GM18499 (cell line): ENCODE data around the gene ZNF708.
"Not testable (repeated sequence)": the region's sequence is repeated elsewhere in the genome, so short reads cannot be mapped to it uniquely, and the experiment has no call there.

Experiments
- ATAC-seq: cut with Tn5 transposase; IDR thresholded peaks from one replicate; pipeline ENCODE4 v1.9.1; 2021; ENCODE audit warnings: moderate number of reproducible peaks; ENCODE audit not compliant: insufficient read depth, unreplicated experiment

ZNF708 gene

GRCh38 chr19:21328885-21329605, at the start of gene ZNF708:
TSS of gene ZNF708 (minus strand) at chr19:21329410. CDS start at chr19:21329212, 198 bp downstream.
- peak; percentile 97 for ATAC-seq

- no peak for ATAC-seq
These were observed 33.1 kb upstream of the ZNF708 start for GRCh38 chr19:21362291-21362690.

DNA sequence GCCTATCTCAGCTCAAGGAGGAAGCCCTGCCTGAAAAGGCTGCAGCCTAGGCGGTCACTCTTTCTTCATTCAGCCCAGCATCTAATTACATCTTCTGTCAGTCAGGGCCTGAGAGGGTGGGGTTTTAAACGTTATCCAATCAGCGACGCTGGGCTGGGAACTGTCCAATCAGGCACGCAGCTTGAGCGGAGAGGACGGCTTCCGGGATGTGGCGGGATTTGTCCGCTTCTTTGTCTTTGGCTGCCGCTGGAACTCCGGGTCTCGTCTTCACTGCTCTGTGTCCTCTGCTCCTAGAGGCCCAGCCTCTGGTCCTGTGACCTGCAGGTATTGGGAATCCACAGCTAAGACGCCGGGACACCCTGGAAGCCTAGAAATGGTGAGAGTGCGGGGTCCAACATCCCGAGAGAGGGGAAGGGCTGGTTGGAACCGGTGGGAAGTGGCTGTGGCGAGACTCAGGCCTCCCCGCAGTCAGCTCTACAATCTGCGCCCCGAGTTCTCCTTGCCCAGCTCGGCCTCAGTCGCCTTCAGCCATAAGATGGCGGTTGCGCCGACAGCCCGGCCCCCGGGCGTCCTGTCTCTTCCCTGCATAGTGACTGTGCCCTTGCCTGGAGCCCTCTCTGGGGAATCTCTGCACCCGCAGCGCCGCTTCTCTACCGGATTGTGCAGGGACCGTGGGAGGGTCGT, 29.7 kb upstream of the ZNF708 start, which contains the start of gene ZNF738:
TSS of gene ZNF738 (plus strand) at position 233 of the 684 bp plus-strand sequence. CDS start at position 374, 141 bp downstream.
- peak; percentile 93 for ATAC-seq

DNA sequence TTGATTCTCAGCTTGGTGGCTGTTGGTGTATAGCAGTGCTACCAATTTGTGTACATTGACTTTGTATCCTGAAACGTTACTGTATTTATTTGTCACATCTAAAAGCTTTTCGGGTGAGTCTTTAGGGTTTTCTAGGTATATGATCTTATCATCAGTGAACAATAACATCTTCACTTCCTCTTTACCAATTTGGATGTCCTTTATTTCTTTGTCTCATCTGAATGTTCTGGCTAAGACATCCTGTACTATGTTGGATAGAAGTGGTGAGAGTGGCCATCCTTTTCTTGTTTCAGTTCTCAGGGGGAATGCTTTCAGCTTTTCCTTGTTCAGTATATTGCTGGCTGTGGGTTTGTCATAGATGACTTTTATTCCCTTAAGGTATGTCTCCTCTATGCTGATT, 23.6 kb upstream of the ZNF708 start:
- no peak for ATAC-seq

DNA sequence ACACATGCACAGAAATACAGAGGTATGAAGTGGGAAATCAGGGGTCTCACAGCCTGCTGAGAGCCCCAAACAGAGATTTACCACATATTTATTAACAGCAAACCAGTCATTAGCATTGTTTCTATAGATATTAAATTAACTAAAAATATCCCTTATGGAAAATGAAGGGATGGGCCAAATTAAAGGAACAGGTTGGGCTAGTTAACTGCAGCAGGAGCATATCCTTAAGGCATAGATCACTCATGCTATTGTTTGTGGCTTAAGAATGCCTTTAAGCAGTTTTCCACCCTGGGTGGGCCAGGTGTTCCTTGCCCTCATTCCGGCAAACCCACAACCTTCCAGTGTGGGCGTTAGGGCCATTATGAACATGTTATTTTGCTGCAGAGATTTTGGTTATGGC, 15.6 kb upstream of the ZNF708 start:
- ATAC-seq, result not testable (repeated sequence)

DNA sequence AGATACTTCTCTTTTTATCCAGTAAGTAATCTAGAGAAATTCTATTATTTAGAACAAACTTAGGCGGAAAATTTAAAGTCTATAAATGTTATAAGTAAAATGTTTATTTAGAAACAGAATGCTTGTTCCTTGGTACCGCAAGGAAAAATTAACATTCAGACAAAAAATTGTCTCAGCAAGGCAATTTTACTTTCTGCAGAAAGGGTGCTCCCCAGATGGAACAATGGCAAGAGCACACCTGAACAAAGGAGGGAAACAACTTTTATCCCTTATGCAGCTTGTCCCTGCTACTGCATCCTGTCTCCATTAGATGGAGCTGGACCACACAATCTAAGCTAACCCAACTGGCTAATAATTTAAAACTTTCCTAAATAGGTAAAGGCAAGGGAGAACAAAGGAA, 6.5 kb upstream of the ZNF708 start:
- no peak for ATAC-seq

DNA sequence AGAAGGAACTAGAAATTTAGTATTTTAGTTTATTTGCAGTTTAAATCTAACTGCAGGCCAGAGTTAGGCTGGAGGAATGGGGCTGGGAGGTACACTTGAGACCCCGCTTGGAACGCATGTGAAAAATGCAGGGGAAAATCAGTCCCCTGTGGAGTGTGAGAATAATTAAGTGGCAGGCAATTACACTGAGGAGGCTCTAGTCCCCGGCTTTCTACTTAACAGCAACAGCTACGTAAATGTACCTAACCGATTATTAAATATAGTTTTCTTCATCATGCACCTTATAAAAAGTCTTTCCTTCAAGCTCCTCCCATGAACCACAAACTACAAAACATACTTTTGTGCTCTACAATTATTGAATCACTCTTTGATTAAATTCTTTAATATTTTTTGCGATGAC, 804 bp downstream of the ZNF708 start:
- ATAC-seq, result no peak

DNA sequence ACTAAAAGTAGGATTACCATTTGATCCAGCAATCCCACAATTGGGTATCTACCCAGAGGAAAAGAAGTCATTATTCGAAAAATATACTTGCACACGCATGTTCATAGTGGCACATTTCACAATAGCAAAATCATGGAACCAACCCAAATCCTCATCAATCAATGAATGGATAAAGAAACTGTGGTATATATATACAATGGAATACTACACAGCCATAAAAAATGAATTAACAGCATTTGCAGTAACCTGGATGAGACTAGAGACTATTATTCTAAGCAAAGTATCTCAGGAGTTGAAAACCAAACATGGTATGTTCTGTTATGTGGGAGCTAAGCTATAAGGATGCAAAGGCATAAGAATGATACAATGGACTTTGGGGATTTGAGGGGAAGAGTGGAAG, 3.0 kb downstream of the ZNF708 start:
- ATAC-seq, result no peak

DNA sequence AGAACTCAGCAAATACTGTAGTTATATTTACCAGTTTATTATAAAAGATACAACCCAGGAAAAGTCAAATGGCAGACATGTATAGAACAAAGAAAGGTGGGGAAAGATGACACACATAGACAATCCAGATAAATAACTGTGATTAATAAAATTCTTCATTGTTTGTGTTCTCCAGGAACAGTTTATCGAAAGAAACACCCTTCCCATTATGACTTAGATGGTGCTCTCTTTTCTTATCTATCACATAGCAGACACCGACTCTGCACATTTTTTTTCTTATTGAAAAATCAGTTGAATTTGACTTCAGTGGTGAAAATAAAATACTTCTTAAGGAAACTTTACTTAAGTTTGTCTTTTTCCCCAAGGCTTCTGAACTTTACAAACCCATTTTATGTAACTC, 6.2 kb downstream of the ZNF708 start:
- no peak for ATAC-seq

GRCh38 chr19:21322528-21322927, 6.7 kb downstream of the ZNF708 start:
- ATAC-seq, result no peak

- no peak for ATAC-seq
These were observed 7.2 kb downstream of the ZNF708 start for GRCh38 chr19:21321996-21322395.

- ATAC-seq, result no peak
These were observed 8.1 kb downstream of the ZNF708 start for GRCh38 chr19:21321134-21321533.

DNA sequence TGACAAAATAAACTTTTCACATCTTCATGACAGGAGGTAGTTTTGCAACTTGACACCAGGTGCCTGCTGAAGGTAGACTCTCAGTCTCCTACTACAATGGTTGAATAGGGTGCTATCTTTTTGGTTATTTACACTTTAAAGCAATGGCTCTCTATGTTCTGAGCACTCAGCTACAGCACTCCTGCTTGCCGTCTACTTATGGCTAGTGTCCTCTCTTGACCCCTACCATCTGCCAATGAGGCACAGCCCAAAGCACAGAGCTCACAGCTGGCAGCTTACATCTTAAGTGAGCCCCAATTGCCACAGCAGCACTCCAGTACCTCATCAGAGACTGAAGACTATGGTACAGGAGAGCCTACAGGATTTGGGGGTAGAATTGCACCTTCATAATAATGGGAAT, 11.4 kb downstream of the ZNF708 start:
- no peak for ATAC-seq

DNA sequence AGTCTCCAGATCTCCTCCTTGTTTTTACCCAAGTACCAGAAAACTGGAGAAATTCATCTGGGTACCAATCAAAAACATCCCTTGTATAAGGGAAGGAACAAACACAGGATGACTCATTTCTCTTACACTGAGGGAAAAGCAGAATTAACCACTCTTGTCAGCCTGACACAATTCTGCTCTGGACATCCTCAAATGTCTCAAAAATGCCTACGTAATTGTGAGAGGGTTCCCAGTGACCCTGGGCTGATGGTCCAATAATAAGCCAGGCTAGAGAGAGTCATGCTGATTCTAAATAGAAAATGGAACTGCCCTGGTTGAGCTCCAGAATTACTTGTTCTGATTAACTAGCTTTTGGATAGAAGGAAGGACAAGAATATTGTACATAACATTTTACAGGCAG, 14.5 kb downstream of the ZNF708 start:
- no peak for ATAC-seq

GRCh38 chr19:21312807-21313206, 16.4 kb downstream of the ZNF708 start:
- ATAC-seq, result not testable (repeated sequence)

GRCh38 chr19:21308773-21309172, 20.4 kb downstream of the ZNF708 start:
- no peak for ATAC-seq

DNA sequence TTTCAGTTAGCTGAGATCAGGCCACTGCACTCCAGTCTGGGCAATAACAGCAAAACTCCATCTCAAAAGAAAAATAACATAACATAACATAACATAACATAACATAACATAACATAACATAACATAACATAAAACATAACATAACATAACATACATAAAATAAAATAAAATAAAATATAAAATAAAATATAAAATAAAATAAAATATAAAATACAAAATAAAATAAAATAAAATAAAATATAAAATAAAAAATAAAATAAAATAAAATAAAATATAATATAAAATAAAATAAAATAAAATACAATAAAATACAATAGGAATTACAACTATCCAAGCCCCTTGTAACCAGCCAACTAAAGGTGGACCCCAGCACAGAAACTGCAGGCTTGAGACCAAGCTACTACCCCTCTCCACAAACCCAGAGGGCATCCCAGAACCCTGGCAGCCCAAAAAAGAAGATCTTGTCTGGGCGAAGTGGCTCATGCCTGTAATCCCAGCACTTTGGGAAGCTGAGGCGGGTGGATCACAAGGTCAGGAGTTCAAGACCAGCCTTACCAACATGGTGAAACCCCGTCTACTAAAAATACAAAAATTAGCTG, 22.2 kb downstream of the ZNF708 start:
- not testable (repeated sequence) for ATAC-seq

DNA sequence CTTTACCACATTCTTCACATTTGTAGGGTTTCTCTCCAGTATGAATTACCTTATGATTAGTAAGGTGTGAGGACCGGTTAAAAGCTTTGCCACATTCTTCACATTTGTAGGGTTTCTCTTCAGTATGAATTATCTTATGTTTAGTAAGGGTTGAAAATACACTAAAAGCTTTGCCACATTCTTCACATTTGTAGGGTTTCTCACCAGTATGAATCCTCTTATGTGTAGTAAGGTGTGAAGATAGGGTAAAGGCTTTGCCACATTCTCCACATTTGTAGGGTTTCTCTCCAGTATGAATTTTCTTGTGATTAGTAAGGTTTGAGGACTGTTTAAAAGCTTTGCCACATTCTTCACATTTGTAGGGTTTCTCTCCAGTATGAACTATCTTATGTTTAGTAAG, 35.4 kb downstream of the ZNF708 start:
- not testable (repeated sequence) for ATAC-seq

DNA sequence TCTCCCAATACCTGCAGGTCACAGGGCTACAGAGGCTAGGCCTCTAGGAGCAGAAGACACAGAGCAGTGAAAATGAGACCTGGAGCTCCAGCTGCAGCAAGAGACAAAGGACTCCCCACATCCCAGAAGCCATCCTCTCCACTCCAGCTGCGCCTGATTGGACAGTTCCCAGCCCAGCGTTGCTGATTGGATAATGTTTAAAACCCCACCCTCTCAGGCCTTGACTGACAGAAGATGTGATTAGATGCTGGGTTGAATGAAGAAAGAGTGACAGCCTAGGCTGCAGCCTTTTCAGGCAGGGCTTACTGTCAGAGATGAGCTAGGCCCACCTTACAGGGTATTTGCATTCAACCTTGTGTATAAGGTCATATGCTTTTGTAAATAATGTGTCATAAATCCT, 59.4 kb downstream of the ZNF708 start:
- no peak for ATAC-seq

GRCh38 chr19:21264891-21265290, 64.3 kb downstream of the ZNF708 start:
- ATAC-seq, result no peak

- ATAC-seq, result no peak
These were observed 64.8 kb downstream of the ZNF708 start for GRCh38 chr19:21264416-21264815.
